Stimulated activated naive CD8-positive, alpha-beta T cell treated with anti-CD3 and anti-CD28 coated beads, Interleukin-15, amount 100 ng/mL, for 72 hours (primary cell): ENCODE results near the gene LEFTY1.

Experiments used
- ATAC-seq: fragments of 150-1000 bp; cut with Tn5 transposase; 2 replicates; pipeline ENCODE4 v1.10.0; 2021; ENCODE audit warnings: mild to moderate bottlenecking, moderate library complexity
- DNase-seq, 2 donors: peaks; one replicate each; pipeline ENCODE4 v3.0.0; 2021 to 2022
- H3K27ac Mint-ChIP-seq, 2 donors: one replicate each; pipeline ENCODE4 v1.8.0; 2022; ENCODE audit warnings: mild to moderate bottlenecking in 2 of 2, mixed read lengths in 2 of 2, moderate library complexity in 2 of 2
- H3K27me3 Mint-ChIP-seq: one replicate; pipeline ENCODE4 v1.8.0; 2022; ENCODE audit warnings: mixed read lengths
- H3K4me1 Mint-ChIP-seq: one replicate; pipeline ENCODE4 v1.8.0; 2022; ENCODE audit warnings: mild to moderate bottlenecking, mixed read lengths
- H3K4me3 Mint-ChIP-seq, 2 donors: one replicate each; pipeline ENCODE4 v1.8.0; 2022; ENCODE audit warnings: mild to moderate bottlenecking in 2 of 2, mixed read lengths in 2 of 2, moderate library complexity in 1 of 2
- H3K9me3 Mint-ChIP-seq, 2 donors: one replicate each; pipeline ENCODE4 v1.8.0; 2022; ENCODE audit warnings: mixed read lengths in 2 of 2

LEFTY1 gene

DNA sequence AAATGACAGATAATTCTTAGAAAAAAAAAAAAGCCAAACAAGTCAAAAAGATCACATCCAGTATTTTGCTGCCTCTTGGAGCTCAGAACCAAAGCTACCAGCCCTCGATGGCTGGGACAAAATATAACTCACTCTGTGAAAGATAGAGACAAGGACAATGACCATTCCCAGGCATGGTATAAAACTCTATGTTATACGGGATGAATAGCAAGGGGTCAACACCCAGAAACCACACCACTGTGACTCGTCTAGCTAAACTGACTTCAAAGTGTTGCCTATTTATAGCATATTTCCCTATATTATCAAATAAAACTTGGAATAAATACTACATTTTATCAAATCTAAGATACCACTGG lies 16.9 kb downstream of the LEFTY1 start:
- H3K9me3 Mint-ChIP-seq, result no peaks in the 10 kb centered on the region
- peak overlapping the region in 1 of 2 donors; percentile 20 for H3K27ac Mint-ChIP-seq
- no peak for DNase-seq
- peaks cover 65% of the 10 kb centered on the region for H3K4me1 Mint-ChIP-seq
- no peak overlapping the region for H3K4me3 Mint-ChIP-seq
- ATAC-seq, result no peak
- no peaks in the 10 kb centered on the region for H3K27me3 Mint-ChIP-seq

DNA sequence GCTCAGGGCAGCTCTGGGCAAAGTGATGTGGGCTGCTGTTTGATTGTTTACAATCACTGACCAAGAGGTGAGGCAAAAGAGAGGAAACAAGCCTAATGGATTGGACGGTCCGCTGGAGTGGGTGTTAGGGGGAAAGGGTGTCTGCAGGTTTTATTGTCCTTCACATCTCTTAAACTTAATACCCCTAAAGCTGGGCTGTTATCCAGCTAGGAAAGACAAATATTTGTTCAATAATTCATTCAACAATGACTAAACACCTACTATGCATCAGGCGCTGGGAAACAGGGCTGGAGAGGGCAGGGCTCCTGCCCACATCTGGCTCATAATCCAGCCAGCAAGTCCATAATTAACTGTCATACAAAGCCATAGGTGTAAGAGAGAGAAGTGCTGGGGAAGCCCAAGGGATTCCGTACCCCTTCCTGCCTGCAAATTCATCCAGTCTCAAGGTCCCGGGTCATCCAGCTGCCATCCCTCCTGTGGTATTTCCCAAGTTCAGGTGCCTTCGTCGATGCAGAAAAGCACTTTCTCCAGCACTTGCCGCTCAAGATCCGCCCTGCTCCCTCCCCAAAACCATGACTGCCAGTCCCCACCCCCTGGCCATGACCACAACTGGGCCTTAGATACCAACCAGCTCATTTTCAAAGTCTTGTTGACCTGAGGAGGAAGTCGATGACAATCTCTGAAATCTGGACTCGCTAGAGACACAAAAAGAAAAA lies 17.4 kb downstream of the LEFTY1 start:
- no peak overlapping the region for H3K4me3 Mint-ChIP-seq
- peak overlapping the region in 1 of 2 donors; percentile 20 for H3K27ac Mint-ChIP-seq
- no peaks in the 10 kb centered on the region for H3K27me3 Mint-ChIP-seq
- ATAC-seq (no peak), DNase-seq (no peak)
- peaks cover 65% of the 10 kb centered on the region for H3K4me1 Mint-ChIP-seq
- no peaks in the 10 kb centered on the region for H3K9me3 Mint-ChIP-seq

DNA sequence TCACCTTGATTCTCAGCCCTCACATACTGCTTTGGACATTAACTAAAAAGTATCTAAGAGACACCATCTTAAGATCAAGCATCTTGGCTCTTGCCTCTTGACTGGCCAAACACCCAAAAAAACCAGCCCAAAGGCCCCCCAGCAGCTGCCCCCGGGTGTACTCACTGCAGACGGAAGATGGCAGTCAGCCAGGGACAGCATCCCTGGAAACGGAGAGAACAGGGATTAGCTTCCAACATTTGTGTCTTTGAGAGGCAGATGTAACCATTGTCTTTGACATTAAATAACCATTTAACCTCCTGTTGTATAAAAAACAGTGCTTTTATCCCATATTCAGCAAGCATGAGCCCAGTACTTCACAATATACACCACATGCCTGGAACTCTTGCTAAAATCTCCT lies 18.0 kb downstream of the LEFTY1 start:
- Mint-ChIP-seq H3K27ac (no peak overlapping the region), H3K4me3 (no peak overlapping the region), H3K4me1 (peaks cover 65% of the 10 kb centered on the region), H3K27me3 (no peaks in the 10 kb centered on the region), H3K9me3 (no peaks in the 10 kb centered on the region)
- ATAC-seq, result no peak
- DNase-seq, result no peak

DNA sequence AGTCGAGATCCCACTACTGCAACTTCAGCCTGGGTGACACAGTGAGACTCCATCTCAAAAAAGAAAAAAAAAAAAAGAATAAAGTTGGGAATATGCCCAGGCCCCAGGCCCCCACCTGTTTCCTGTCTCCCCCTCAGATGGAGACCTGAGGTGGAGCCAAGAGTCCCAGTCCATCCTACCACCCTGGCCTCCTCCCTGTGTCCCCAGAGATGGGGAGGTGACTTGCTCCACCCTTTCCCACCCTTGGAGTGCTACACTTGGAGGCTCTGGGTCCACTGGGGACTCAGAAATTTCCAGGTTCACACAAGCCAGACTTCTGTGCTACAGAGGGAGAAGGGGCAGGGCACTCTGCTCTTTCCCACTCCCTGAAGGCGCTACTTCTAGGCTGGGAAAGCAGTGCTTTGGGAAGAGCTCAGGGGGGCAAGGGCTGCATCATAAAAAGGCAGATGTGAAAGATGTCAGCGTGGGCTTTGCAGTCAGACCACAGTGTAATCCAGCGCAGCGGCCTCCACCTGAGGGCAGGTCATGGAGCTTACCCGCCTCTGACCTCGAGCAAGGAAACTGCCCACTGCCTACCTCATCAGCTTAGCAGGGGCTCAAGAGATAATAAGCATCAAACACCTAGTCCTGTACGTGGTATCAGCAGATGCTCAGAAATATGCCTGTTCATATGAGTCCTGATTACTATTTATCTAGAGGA lies 20.2 kb downstream of the LEFTY1 start:
- DNase-seq (no peak), ATAC-seq (no peak)
- Mint-ChIP-seq H3K9me3 (no peaks in the 10 kb centered on the region), H3K27ac (no peak overlapping the region), H3K27me3 (no peaks in the 10 kb centered on the region), H3K4me1 (peaks cover 65% of the 10 kb centered on the region), H3K4me3 (no peak overlapping the region)

DNA sequence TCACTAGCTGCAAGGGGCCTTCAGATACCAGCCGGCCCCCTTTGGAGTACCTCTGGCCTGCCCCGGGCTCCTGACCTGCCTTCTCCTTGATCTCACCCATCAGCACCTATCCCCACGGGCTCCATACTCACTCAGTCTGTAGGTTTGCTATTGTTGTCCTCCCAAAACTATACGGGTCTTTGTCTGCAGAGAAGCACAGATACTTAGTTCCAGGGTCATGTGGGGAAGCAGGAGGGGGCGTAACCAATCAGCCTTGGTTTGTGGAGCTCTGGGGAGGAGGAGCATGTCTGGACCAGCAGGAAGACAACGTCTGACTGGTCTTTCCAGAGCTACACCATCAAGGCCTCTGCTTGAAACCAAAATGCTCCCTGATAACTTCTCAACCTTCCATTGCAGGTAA lies 22.0 kb downstream of the LEFTY1 start:
- ATAC-seq (no peak), DNase-seq (no peak)
- peak overlapping the region; percentile 41 to 67 for H3K4me3 Mint-ChIP-seq
- peaks cover 52% of the 10 kb centered on the region for H3K4me1 Mint-ChIP-seq
- H3K27ac Mint-ChIP-seq, result peak overlapping the region; percentile 54 to 85
- H3K9me3 Mint-ChIP-seq, result no peaks in the 10 kb centered on the region
- no peaks in the 10 kb centered on the region for H3K27me3 Mint-ChIP-seq

DNA sequence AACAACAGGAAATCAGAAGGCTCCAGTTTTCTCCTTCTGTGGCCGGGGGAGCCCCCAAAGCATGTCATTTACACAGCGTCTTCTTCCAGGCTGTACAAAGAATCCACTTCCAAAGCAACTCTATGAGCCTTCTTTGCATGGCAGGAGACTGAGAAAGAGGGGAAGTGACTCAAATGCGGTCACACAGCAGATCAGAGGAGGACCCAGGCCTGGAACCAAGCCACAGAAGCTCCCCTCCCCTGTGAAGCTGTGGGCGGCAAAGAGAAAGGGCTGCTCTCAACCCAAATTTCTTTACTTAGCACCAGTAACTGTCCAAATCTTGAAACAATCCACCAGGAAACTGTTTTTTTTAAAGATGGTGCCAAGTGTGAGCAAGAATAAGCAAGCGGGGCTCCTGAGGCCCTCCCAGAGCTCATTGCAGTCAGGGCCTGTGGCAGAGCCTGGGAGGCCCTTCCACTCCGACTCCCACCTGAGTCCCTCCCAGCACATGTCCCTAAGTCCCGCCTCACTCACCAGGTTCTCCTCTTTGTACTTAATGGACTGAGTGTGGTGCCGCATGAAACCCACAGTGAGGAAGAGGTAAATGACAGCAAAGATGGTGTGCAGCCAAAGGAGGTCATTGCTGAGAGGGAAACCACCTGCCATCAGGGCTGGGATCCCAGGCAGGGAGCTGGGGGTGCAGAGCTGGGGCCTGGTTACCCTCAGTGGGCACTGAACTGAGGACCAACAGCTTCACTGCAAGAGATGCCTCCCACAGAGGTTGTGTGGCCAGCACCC lies 22.7 kb downstream of the LEFTY1 start:
- H3K4me1 Mint-ChIP-seq, result peaks cover 47% of the 10 kb centered on the region
- H3K27me3 Mint-ChIP-seq, result no peaks in the 10 kb centered on the region
- H3K4me3 Mint-ChIP-seq, result peak overlapping the region; percentile 51 to 67
- peak; percentile 95 for ATAC-seq
- H3K9me3 Mint-ChIP-seq, result no peaks in the 10 kb centered on the region
- DNase-seq, result peak; percentile 65 to 77
- H3K27ac Mint-ChIP-seq, result peak overlapping the region; percentile 72 to 76

DNA sequence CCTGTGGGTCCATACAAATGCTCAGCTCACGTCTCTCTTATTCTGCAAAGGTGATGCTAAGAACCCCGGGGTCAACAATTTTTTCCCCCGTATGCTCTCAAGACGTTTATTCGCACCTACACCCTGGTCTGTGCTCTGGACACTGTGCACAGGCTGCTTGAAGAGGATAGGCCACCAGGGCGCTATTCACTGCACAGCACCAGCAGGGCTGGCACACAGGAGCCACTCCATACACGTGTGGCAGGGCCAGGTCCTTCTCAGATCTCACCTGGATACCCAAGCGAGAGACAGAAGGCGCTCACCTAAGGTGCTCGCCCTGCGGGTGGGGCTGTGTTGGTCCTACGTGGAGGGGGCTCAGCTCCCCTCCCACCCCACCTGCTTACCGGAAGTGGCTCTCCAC lies 23.4 kb downstream of the LEFTY1 start:
- Mint-ChIP-seq H3K27me3 (no peaks in the 10 kb centered on the region), H3K4me3 (peak overlapping the region; percentile 47 to 67), H3K27ac (no peak overlapping the region), H3K4me1 (peaks cover 41% of the 10 kb centered on the region), H3K9me3 (no peaks in the 10 kb centered on the region)
- DNase-seq (peak in 1 of 2 donors; percentile 20), ATAC-seq (peak; percentile 59)

DNA sequence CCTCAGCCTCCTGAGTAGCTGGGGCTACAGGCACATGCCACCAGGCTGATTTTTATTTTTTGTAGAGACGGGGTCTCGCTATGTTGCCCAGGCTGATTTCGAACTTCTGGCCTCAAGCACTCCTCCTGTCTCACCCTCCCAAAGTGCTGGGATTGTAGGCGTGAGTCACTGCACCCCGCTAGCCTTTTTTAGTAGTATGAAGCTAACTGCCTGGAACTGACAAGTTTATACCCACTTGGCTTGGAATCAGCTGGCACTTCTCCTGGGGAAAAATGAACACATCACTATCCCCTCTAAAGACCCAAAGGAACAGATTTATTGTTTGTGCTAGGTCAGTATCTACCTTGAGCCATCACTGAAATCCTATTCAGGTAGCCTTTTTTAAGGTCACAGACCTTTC lies 25.8 kb downstream of the LEFTY1 start:
- Mint-ChIP-seq H3K4me1 (peaks cover 41% of the 10 kb centered on the region), H3K27ac (no peak overlapping the region), H3K4me3 (no peak overlapping the region), H3K9me3 (no peaks in the 10 kb centered on the region), H3K27me3 (no peaks in the 10 kb centered on the region)
- ATAC-seq (no peak), DNase-seq (no peak)

DNA sequence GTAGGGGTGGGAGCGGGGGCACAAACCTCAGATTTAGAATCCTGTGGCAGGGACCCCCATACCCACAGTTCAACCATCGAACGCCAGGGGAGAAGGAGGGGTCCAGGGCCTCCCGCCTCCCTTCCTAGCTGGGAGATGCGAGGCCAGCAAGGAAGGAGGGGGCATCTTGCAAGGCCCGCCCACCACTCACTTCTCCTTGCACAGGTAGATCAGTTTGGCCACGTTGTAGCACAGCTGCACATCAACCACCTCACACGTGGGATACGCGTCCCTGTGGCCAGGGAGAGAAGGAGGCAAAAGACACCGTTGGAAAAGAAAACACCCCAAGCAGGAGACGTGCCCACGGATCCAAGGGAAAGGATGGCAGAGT lies 26.4 kb downstream of the LEFTY1 start:
- Mint-ChIP-seq H3K4me1 (peaks cover 37% of the 10 kb centered on the region), H3K4me3 (no peak overlapping the region)
- no peak for ATAC-seq

DNA sequence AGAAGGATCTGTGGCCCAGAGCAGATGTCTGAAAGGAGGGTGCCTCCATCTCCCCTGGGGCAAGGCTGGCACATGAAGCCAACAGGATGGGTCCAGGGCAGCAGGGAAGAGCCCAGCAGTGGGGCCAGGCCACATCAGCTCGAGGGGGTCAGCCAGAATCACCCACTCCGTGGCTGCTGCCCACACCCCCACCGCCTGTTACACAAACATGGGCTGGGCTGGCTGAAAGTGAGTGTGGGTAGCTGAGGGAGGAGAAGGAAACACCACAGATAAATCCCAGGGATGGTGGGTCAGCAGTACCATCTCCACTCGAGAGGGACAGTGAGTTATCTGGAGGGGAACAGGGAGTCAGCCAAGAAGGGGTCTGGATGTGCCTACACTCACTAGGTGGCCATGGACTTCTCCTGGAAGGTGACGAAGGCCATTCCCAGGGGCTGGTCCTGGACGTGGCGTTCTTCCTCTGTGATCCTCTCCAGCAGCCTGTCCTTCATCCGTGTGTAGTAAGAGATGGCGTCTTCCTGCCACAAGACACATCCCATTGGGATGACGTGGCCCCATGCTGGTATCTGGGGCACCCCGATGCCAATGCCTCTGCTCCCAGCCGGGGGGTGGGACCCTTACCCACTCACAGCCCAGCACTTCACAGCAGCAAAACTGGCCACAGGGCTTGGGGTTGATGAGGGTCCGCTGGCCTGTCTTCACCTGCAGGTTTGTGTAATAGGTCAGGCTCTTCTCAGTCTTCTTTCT lies 26.9 kb downstream of the LEFTY1 start:
- Mint-ChIP-seq H3K27me3 (no peaks in the 10 kb centered on the region), H3K4me3 (no peak overlapping the region), H3K9me3 (no peaks in the 10 kb centered on the region), H3K4me1 (peaks cover 31% of the 10 kb centered on the region), H3K27ac (peak overlapping the region in 1 of 2 donors; percentile 93)
- DNase-seq (no peak), ATAC-seq (no peak)

More for the DNA sequence above, 26.4 kb downstream of the LEFTY1 start:
- DNase-seq, result no peak
- no peaks in the 10 kb centered on the region for H3K9me3 Mint-ChIP-seq
- H3K27ac Mint-ChIP-seq, result peak overlapping the region in 1 of 2 donors; percentile 44
- no peaks in the 10 kb centered on the region for H3K27me3 Mint-ChIP-seq

DNA sequence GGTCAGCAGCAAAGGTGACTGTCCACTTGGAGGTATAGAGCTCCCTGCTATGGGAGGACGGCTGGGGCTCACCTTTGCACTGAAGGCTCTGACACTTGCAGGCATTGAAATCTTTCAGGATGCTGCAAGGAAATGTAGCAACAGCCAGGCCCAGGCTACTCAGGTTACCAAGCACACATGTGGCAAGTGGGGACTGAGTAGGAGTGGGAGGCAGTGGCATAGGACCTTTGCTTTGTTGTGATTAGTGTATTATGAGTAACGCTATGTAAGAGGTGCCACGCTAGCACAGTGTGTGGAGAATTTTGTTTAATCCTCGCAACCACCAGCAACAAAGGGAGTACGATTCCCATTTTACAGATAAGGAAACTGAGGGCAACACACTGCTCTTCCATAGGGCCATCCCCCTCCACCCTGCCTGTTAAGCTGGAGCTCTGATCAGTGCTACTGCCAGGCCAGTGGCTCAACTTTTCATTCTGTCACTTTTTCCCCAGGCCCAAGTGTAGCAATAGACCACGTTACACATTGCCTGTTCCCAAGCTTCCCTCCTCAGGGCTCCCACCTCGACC lies 28.0 kb downstream of the LEFTY1 start:
- no peak for DNase-seq
- Mint-ChIP-seq H3K9me3 (no peaks in the 10 kb centered on the region), H3K4me3 (no peak overlapping the region), H3K27ac (no peak overlapping the region), H3K4me1 (peaks cover 27% of the 10 kb centered on the region), H3K27me3 (no peaks in the 10 kb centered on the region)
- no peak for ATAC-seq

DNA sequence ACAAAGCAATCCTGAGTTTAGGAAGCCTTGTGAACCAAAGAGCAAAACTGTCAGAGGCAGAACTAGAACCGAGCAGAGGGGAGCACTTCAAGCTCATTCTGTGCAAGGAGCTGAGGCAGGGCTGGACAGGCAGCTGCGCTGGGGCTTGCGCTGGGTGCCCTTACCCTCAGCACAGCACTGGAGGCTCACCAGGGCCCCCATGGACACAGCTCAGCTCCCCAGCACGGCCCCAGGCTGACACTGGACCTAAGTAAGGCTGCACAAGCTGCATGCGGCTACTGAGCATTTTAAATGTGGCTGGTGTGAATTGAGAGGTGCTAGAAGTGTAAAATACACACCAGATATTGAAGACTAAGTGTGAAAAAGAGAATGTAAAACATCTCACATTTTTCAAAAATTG lies 28.8 kb downstream of the LEFTY1 start:
- no peak overlapping the region for H3K27ac Mint-ChIP-seq
- no peaks in the 10 kb centered on the region for H3K9me3 Mint-ChIP-seq

DNA sequence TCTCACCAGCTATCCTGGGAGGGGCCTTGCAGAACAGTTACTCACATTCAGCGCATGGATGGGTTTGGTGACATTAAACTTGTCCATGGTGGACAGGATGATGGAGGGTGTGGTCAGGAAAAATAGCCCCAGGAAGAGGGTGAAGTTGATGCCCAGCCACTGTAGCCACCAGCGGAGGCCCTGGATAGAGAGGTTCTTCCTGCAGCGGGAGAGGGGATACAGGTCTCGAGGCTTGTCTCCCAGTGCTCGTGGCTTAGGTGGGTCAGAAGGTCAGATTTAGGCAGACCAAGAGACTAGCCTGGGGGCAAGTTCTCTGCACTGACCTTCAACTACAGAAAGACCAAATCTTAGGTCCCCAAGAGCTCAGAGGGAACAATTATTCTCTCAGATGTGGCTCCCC lies 29.8 kb downstream of the LEFTY1 start:
- Mint-ChIP-seq H3K27ac (peak overlapping the region in 1 of 2 donors; percentile 13), H3K4me1 (peaks cover 16% of the 10 kb centered on the region), H3K27me3 (no peaks in the 10 kb centered on the region)

More for the DNA sequence above, 28.8 kb downstream of the LEFTY1 start:
- DNase-seq (no peak), ATAC-seq (no peak)
- no peak overlapping the region for H3K4me3 Mint-ChIP-seq
- H3K27me3 Mint-ChIP-seq, result no peaks in the 10 kb centered on the region
- peaks cover 25% of the 10 kb centered on the region for H3K4me1 Mint-ChIP-seq

DNA sequence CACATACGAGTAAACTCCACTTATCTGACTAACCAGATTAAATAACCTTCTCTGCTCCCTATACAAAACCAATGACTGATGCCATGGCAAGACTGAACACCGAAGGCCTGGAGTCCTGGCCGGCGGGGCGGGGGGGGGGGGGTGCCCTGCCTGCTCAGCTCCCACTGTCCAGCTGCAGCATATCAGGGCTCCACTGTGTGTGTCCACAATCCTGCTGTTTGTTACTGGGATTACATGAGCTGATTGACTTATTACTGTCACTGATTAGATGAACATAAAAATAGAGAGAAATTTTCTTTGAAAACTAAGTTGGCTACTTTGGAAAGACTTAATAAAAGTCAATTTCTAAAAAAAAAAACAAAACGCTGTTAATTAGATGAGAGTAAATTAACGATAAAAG lies 31.7 kb downstream of the LEFTY1 start:
- ATAC-seq (no peak), DNase-seq (no peak)
- Mint-ChIP-seq H3K27me3 (no peaks in the 10 kb centered on the region), H3K4me1 (peaks cover 32% of the 10 kb centered on the region), H3K9me3 (no peaks in the 10 kb centered on the region), H3K4me3 (no peak overlapping the region), H3K27ac (no peak overlapping the region)

More for the DNA sequence above, 29.8 kb downstream of the LEFTY1 start:
- DNase-seq (no peak), ATAC-seq (no peak)
- Mint-ChIP-seq H3K4me3 (no peak overlapping the region), H3K9me3 (no peaks in the 10 kb centered on the region)
